ENCODE results near the gene RAB21. TPM values are rescaled to one million over a fixed set of nuclear protein-coding genes. Genes with fewer than 3 reads are reported as not detected.

RAB21 gene
- total RNA-seq, 1 donor from 2014 or later, result 66.1 TPM

DNA sequence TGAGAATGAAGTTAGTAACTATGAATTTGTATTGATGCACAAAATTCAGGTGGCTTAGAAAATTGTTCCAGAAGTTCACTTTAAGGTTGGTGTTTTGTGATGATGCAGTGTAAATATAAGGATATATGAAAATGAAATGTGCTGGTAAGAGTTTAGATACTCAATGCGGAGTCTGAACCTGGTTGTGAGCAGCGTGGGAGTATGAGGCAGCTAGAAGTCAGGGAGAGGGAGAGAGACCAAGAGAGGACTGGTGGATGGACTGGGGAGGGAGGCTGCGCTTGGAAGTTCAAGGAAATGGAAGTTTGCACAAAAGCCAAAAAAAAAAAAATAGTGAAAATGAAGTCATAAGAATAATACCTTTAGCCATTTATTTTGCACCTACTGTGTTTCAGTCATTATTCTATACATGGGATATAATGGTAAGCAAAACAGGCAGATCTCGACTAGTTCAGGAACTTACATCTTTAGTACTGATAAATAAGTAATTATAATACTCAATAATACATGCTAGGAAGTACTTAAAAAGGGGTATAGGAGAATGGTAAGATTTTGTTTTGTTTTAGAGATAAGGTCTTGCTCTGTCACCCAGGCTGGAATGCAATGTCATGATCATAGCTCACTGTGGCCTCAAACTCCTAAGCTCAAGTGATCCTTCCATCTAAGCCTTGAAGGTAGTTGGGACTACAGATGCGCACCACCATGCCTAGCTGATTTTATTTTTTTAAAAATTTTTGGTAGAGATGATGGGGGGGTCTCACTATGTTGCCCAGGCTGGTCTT lies 10.0 kb upstream of the RAB21 start:
- DNase-seq, result no peak
- Mint-ChIP-seq H3K36me3 (ENCODE audit: unreplicated experiment) (no peaks in the 10 kb centered on the region), H3K27me3 (ENCODE audit: unreplicated experiment) (peaks cover 1% of the 10 kb centered on the region), H3K4me3 (ENCODE audit: unreplicated experiment) (no peak overlapping the region), H3K4me1 (ENCODE audit: low read depth, unreplicated experiment) (no peaks in the 10 kb centered on the region), H3K27ac (ENCODE audit: unreplicated experiment) (peak overlapping the region; percentile 1), H3K9me3 (ENCODE audit: unreplicated experiment) (no peaks in the 10 kb centered on the region)
- TF ChIP-seq, protein P1, sequence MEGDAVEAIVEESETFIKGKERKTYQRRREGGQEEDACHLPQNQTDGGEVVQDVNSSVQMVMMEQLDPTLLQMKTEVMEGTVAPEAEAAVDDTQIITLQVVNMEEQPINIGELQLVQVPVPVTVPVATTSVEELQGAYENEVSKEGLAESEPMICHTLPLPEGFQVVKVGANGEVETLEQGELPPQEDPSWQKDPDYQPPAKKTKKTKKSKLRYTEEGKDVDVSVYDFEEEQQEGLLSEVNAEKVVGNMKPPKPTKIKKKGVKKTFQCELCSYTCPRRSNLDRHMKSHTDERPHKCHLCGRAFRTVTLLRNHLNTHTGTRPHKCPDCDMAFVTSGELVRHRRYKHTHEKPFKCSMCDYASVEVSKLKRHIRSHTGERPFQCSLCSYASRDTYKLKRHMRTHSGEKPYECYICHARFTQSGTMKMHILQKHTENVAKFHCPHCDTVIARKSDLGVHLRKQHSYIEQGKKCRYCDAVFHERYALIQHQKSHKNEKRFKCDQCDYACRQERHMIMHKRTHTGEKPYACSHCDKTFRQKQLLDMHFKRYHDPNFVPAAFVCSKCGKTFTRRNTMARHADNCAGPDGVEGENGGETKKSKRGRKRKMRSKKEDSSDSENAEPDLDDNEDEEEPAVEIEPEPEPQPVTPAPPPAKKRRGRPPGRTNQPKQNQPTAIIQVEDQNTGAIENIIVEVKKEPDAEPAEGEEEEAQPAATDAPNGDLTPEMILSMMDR (IDR thresholded peaks at IDR 0.05; ENCODE audit: partially characterized antibody, unreplicated experiment), result no peak

DNA sequence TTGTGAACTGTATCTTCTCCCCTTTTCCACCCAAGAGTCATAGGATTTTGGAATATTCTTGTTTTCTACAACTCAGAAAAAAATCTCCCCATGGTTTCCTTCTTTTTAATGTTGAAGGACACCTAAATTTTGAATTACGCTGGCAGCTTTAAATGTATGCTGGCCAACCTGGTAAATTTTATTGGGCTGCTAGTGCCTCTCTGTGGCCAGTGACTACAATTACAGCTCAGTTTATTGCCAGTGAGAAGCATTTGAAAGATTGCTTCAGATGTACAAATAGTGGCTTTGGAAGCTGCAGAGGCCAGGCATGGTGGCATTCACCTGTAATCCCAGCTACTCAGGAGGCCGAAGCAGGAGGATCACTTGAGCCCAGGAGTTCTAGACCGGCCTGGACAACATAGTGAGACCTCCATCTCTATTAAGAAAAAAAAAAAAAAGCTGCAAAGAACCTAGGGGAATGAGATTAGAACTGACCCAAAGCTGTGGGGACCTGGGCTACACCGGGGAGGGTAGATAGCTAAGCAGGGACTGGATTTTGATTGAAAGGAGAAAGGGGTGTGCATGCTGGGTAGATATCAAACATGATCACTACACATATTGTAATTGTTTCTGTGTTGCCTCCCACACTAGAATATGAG lies 7.6 kb upstream of the RAB21 start:
- no peak overlapping the region for H3K27ac Mint-ChIP-seq (ENCODE audit: unreplicated experiment)
- DNase-seq, result no peak
- TF ChIP-seq, protein P1 (IDR thresholded peaks at IDR 0.05; ENCODE audit: partially characterized antibody, unreplicated experiment), result peak; percentile 60
- H3K36me3 Mint-ChIP-seq (ENCODE audit: unreplicated experiment), result no peaks in the 10 kb centered on the region
- no peaks in the 10 kb centered on the region for H3K9me3 Mint-ChIP-seq (ENCODE audit: unreplicated experiment)
- no peak overlapping the region for H3K4me3 Mint-ChIP-seq (ENCODE audit: unreplicated experiment)
- H3K4me1 Mint-ChIP-seq (ENCODE audit: low read depth, unreplicated experiment), result no peaks in the 10 kb centered on the region
- peaks cover 1% of the 10 kb centered on the region for H3K27me3 Mint-ChIP-seq (ENCODE audit: unreplicated experiment)

DNA sequence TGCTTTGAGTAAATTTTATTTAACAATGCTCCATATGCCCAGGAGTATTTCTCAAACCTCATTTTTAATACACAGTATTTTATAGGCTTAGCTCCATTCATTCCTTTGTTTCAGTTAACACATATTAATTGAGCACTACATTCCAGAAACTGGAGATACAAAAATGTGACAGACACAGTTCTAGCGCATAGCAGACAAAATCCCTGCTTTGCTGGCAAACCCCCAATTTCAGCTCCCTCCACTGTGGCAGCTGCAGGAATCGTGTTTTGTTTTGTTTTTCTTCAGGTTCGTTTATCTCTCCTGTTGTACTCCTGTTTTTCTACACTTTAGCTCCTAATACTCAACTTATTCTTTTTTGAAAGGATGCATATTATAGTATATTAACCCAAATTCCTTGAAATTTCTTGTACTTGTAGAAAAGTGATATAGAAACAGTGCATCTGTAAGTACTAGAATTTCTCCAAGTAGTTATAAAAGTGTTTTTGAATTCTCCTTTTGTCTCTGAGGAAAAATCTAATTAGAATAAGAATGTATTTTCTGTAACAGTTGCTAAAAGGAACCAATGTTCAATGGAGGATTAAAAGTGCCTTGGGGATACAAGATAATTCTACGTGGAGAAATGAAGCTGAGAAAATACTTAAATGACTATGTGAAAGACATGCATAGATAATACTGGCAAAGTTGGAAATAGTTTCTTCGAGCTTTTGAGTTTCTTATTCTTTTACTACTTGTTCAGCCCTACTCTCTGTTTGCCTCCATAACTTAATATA lies 6.4 kb upstream of the RAB21 start:
- no peaks in the 10 kb centered on the region for H3K9me3 Mint-ChIP-seq (ENCODE audit: unreplicated experiment)
- no peaks in the 10 kb centered on the region for H3K4me1 Mint-ChIP-seq (ENCODE audit: low read depth, unreplicated experiment)
- peaks cover 1% of the 10 kb centered on the region for H3K27me3 Mint-ChIP-seq (ENCODE audit: unreplicated experiment)
- no peak overlapping the region for H3K27ac Mint-ChIP-seq (ENCODE audit: unreplicated experiment)
- H3K36me3 Mint-ChIP-seq (ENCODE audit: unreplicated experiment), result no peaks in the 10 kb centered on the region
- no peak for DNase-seq
- TF ChIP-seq, protein P1 (IDR thresholded peaks at IDR 0.05; ENCODE audit: partially characterized antibody, unreplicated experiment), result no peak
- no peak overlapping the region for H3K4me3 Mint-ChIP-seq (ENCODE audit: unreplicated experiment)

DNA sequence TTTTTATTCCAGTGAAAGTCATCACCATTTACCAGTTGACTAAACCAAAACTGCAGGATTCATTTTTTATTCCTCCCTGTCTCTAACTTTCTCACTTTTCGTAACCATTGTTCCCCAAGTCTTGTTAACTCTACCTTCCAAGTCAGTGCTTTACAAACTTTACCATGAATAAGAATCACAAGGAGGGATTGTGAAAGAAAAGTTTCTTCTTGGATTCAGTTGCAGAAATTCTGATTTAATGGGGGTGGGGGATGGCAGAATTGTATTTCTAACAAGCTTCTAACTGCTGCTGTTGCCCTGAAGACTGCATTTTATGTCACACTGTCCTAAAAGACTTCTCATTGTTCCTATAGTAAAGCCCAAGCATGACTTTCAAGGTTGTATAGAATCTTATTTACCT lies 5.0 kb upstream of the RAB21 start:
- no peak overlapping the region for H3K27ac Mint-ChIP-seq (ENCODE audit: unreplicated experiment)
- DNase-seq, result no peak
- peaks cover 5% of the 10 kb centered on the region for H3K27me3 Mint-ChIP-seq (ENCODE audit: unreplicated experiment)
- no peaks in the 10 kb centered on the region for H3K9me3 Mint-ChIP-seq (ENCODE audit: unreplicated experiment)
- TF ChIP-seq, protein P1 (IDR thresholded peaks at IDR 0.05; ENCODE audit: partially characterized antibody, unreplicated experiment), result no peak
- no peaks in the 10 kb centered on the region for H3K36me3 Mint-ChIP-seq (ENCODE audit: unreplicated experiment)
- H3K4me3 Mint-ChIP-seq (ENCODE audit: unreplicated experiment), result no peak overlapping the region
- peaks cover 5% of the 10 kb centered on the region for H3K4me1 Mint-ChIP-seq (ENCODE audit: low read depth, unreplicated experiment)

All from glutamatergic neuron (in vitro differentiated cells).